ENCODE results near the gene AP5B1.

- TF ChIP-seq CTCF (IDR thresholded peaks at IDR 0.05 in 2 of 3, conservative IDR thresholded peaks at IDR 0.05 in 1 of 3; ENCODE audit: borderline replicate concordance in 1 of 3, insufficient read depth in 1 of 3, low read depth in 2 of 3, low read length in 2 of 3) = no peak
- TF ChIP-seq ZNF274 (IDR thresholded peaks at IDR 0.05; ENCODE audit: low read depth, low read length) = no peak
- no peak for TF ChIP-seq MAX (IDR thresholded peaks at IDR 0.05)
- no peak for TF ChIP-seq POLR2AphosphoS5 (IDR thresholded peaks at IDR 0.05; ENCODE audit: low read depth, low read length)
- TF ChIP-seq SP1 (IDR thresholded peaks at IDR 0.05; ENCODE audit: low read depth) = no peak
- no peak for TF ChIP-seq EZH2 (IDR thresholded peaks at IDR 0.05)
- no peak for TF ChIP-seq ZFX (IDR thresholded peaks at IDR 0.05)
- TF ChIP-seq POLR2A (IDR thresholded peaks at IDR 0.05; ENCODE audit: borderline replicate concordance, extremely low read depth, insufficient read depth, insufficient read length) = no peak
- TF ChIP-seq SIN3A (IDR thresholded peaks at IDR 0.05; ENCODE audit: low read depth) = no peak
- TF ChIP-seq SRF (IDR thresholded peaks at IDR 0.05; ENCODE audit: low read depth) = no peak
These were observed 36.1 kb downstream of the AP5B1 start for GRCh38 chr11:65744699-65745042.

All from HCT116 (cell line).